Measurements from ENCODE around the gene TAC3. TPM values are rescaled to one million over a fixed set of nuclear protein-coding genes. Genes with fewer than 3 reads are reported as not detected.

The TAC3 gene
- total and polyA plus RNA-seq, 2 donors from 2014 or later: not detected

DNA sequence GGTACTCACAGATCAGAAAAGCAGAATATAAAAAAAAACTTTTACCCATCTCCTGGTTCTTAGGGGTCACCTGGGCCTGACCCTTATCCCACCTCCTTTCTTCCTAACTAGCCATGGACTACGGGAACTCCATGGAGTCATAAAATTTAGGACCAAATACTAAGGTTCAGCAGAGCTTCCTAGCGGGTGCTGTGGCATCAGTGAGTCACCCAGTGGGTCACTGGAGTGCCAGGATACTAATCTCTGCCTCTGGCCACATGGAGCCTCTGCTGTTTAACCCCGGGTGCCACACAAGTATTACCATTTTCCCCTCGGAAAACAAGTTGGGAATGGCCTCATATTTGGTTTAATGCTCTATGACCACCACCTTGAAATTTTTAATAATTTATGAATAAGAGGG, 16.9 kb downstream of the TAC3 start:
- intact Hi-C loops (cut with DNase I): loop anchor here (10.0 kb wide), 1 partner anchor 235 kb away; the partner anchor contains the start of gene HSD17B6

DNA sequence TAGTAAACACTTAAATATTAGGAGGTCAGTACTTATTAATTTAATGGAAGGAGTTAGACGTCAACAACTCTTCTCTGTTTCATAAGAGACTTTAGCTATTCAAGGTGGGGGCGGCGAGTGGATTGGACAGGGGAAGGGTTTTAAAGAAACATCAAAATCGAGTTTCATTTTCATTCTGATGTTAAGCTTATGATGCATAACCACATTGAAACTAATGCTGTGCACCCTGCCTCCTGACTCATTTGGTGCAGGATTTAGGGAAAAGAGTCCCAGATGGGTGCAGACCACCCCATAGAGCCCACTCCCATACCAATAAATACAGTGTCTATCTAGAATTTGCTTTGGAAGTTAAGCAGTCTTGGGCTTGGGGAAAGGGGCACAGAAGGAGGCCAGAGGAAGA, 17.3 kb downstream of the TAC3 start:
- intact Hi-C loops (cut with DNase I): loop anchor here (10.0 kb wide), 1 partner anchor 234 kb away; the partner anchor contains the start of gene HSD17B6

More for the DNA sequence above, 16.9 kb downstream of the TAC3 start:
- Histone ChIP-seq H3K9me3 (ENCODE audit: control insufficient read depth in 2 of 3, insufficient read depth in 1 of 3, low read length in 3 of 3) (no peaks in the 10 kb centered on the region), H3K4me3 (ENCODE audit: low read length in 3 of 3) (no peak overlapping the region), H3K27ac (ENCODE audit: low read depth in 2 of 2, low read length in 2 of 2) (no peak overlapping the region), H3K9ac (ENCODE audit: low read length in 3 of 3) (no peak overlapping the region), H3K4me1 (ENCODE audit: control insufficient read depth in 2 of 3, insufficient read depth in 2 of 3, low read depth in 1 of 3, low read length in 3 of 3) (peaks cover 0 to 9% (median 6%) of the 10 kb centered on the region in 3 donors), H3K36me3 (ENCODE audit: control insufficient read depth in 2 of 3, insufficient read depth in 3 of 3, low read length in 3 of 3) (peaks cover 2 to 28% (median 17%) of the 10 kb centered on the region in 3 donors), H3K27me3 (ENCODE audit: control insufficient read depth, insufficient read depth, low read length) (no peaks in the 10 kb centered on the region)
- FAIRE-seq (no peak), DNase-seq (no peak)
- TF ChIP-seq, protein P1, sequence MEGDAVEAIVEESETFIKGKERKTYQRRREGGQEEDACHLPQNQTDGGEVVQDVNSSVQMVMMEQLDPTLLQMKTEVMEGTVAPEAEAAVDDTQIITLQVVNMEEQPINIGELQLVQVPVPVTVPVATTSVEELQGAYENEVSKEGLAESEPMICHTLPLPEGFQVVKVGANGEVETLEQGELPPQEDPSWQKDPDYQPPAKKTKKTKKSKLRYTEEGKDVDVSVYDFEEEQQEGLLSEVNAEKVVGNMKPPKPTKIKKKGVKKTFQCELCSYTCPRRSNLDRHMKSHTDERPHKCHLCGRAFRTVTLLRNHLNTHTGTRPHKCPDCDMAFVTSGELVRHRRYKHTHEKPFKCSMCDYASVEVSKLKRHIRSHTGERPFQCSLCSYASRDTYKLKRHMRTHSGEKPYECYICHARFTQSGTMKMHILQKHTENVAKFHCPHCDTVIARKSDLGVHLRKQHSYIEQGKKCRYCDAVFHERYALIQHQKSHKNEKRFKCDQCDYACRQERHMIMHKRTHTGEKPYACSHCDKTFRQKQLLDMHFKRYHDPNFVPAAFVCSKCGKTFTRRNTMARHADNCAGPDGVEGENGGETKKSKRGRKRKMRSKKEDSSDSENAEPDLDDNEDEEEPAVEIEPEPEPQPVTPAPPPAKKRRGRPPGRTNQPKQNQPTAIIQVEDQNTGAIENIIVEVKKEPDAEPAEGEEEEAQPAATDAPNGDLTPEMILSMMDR (IDR thresholded peaks at IDR 0.05; ENCODE audit: borderline replicate concordance, extremely low read depth, insufficient read depth): no peak

DNA sequence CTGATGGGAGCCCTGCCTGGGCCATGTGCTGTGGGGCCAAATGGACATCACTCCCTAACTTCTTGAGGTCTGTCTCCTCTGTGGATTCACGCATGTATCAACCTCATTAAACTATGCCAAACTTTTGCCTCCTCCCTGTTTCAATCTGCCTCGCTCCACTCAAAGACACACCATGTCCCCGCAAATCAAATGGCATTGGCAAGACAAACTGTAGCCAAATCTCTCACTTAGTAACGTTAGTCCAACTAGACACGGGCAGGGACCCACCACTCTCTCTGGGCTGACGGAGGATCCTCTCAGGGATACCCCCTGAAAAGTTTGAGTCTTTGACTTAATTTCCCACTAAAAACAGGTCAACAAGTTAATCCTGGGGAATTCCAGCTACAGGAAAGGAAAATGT, 18.0 kb downstream of the TAC3 start:
- no peak for DNase-seq
- FAIRE-seq: no peak
- no peaks in the 10 kb centered on the region for H3K9me3 ChIP-seq (ENCODE audit: control insufficient read depth in 2 of 3, insufficient read depth in 1 of 3, low read length in 3 of 3)
- H3K9ac ChIP-seq (ENCODE audit: low read length in 3 of 3): no peak overlapping the region
- no peaks in the 10 kb centered on the region for H3K27me3 ChIP-seq (ENCODE audit: control insufficient read depth, insufficient read depth, low read length)
- peaks cover 2 to 18% (median 10%) of the 10 kb centered on the region in 3 donors for H3K36me3 ChIP-seq (ENCODE audit: control insufficient read depth in 2 of 3, insufficient read depth in 3 of 3, low read length in 3 of 3)
- no peak overlapping the region for H3K27ac ChIP-seq (ENCODE audit: low read depth in 2 of 2, low read length in 2 of 2)
- intact Hi-C loops (cut with DNase I): loop anchor here (10.0 kb wide), 1 partner anchor 234 kb away; the partner anchor contains the start of gene HSD17B6
- H3K4me1 ChIP-seq (ENCODE audit: control insufficient read depth in 2 of 3, insufficient read depth in 2 of 3, low read depth in 1 of 3, low read length in 3 of 3): peaks cover 0 to 9% (median 6%) of the 10 kb centered on the region in 3 donors
- TF ChIP-seq, protein P1 (IDR thresholded peaks at IDR 0.05; ENCODE audit: borderline replicate concordance, extremely low read depth, insufficient read depth): no peak
- no peak overlapping the region for H3K4me3 ChIP-seq (ENCODE audit: low read length in 3 of 3)

More for the DNA sequence above, 17.3 kb downstream of the TAC3 start:
- no peak for DNase-seq
- Histone ChIP-seq H3K4me1 (ENCODE audit: control insufficient read depth in 2 of 3, insufficient read depth in 2 of 3, low read depth in 1 of 3, low read length in 3 of 3) (peaks cover 0 to 9% (median 6%) of the 10 kb centered on the region in 3 donors), H3K9ac (ENCODE audit: low read length in 3 of 3) (no peak overlapping the region), H3K36me3 (ENCODE audit: control insufficient read depth in 2 of 3, insufficient read depth in 3 of 3, low read length in 3 of 3) (peaks cover 2 to 24% (median 14%) of the 10 kb centered on the region in 3 donors), H3K9me3 (ENCODE audit: control insufficient read depth in 2 of 3, insufficient read depth in 1 of 3, low read length in 3 of 3) (no peaks in the 10 kb centered on the region), H3K27me3 (ENCODE audit: control insufficient read depth, insufficient read depth, low read length) (no peaks in the 10 kb centered on the region), H3K27ac (ENCODE audit: low read depth in 2 of 2, low read length in 2 of 2) (no peak overlapping the region), H3K4me3 (ENCODE audit: low read length in 3 of 3) (no peak overlapping the region)
- no peak for FAIRE-seq
- TF ChIP-seq, protein P1 (IDR thresholded peaks at IDR 0.05; ENCODE audit: borderline replicate concordance, extremely low read depth, insufficient read depth): no peak

Measured in kidney (tissue), 14 donors.